Neuronal stem cell (in vitro differentiated cells): Measurements from ENCODE around the gene FCHSD1.
A peak's percentile ranks its signal among the peaks of the same experiment; 100 is the strongest.

ENCODE experiments used
- DNase-seq: peaks from one replicate; pipeline ENCODE4 v3.0.0-alpha.2; 2013; ENCODE audit warnings: low spot score
- H2AFZ ChIP-seq: one replicate; pipeline ENCODE4 v1.6.1; 2013; ENCODE audit warnings: mild to moderate bottlenecking, low read length, inconsistent platforms
- H2AK5ac ChIP-seq: 2 replicates; pipeline ENCODE4 v1.6.1; 2013; ENCODE audit warnings: low read depth, mild to moderate bottlenecking, inconsistent platforms, low read length, moderate library complexity, mixed read lengths
- H2BK120ac ChIP-seq: 2 replicates; pipeline ENCODE4 v1.6.1; 2013; ENCODE audit warnings: low read depth, mild to moderate bottlenecking, inconsistent platforms, low read length, moderate library complexity, mixed read lengths
- H2BK12ac ChIP-seq: one replicate; pipeline ENCODE4 v1.6.1; 2013; ENCODE audit warnings: low read length, inconsistent platforms
- H2BK15ac ChIP-seq: 2 replicates; pipeline ENCODE4 v1.6.1; 2013; ENCODE audit warnings: mild to moderate bottlenecking, low read length, inconsistent platforms, mixed read lengths
- H2BK5ac ChIP-seq: one replicate; pipeline ENCODE4 v1.6.1; 2013; ENCODE audit warnings: inconsistent platforms, mild to moderate bottlenecking, low read length, moderate library complexity
- H3K14ac ChIP-seq: one replicate; pipeline ENCODE4 v1.6.1; 2013; ENCODE audit warnings: low read length, inconsistent platforms
- H3K18ac ChIP-seq: 2 replicates; pipeline ENCODE4 v1.6.1; 2013; ENCODE audit warnings: low read length, inconsistent platforms
- H3K23ac ChIP-seq: 2 replicates; pipeline ENCODE4 v1.6.1; 2013; ENCODE audit warnings: low read depth, mild to moderate bottlenecking, mixed read lengths, low read length, inconsistent platforms; ENCODE audit not compliant: poor library complexity
- H3K27ac ChIP-seq: replicated peaks from 3 replicates; pipeline ENCODE4 v1.5.1; 2013; ENCODE audit warnings: low read length, inconsistent platforms
- H3K27me3 ChIP-seq, 3 experiments: 2 replicates each; pipeline ENCODE4 v1.6.1; 2013; ENCODE audit warnings: low read length in 3 of 3, mild to moderate bottlenecking in 2 of 3, inconsistent platforms in 1 of 3, low read depth in 1 of 3, mixed read lengths in 1 of 3, moderate library complexity in 1 of 3; ENCODE audit not compliant: control insufficient read depth in 3 of 3, insufficient read depth in 3 of 3
- H3K36me3 ChIP-seq, 2 donors: replicated peaks in 1 of 2; 2 replicates each; pipeline ENCODE4 v1.6.1; 2013; ENCODE audit warnings: low read length in 2 of 2; ENCODE audit not compliant: control insufficient read depth in 2 of 2, insufficient read depth in 2 of 2
- H3K4ac ChIP-seq: 2 replicates; pipeline ENCODE4 v1.6.1; 2013; ENCODE audit warnings: inconsistent platforms, mild to moderate bottlenecking, low read length, moderate library complexity
- H3K4me1 ChIP-seq, 2 donors: 1 replicate in 1 of 2; 2 replicates in 1 of 2; pipeline ENCODE4 v1.6.1; 2013; ENCODE audit warnings: low read length in 2 of 2, low read depth in 1 of 2; ENCODE audit not compliant: control insufficient read depth in 2 of 2, insufficient read depth in 1 of 2
- H3K4me2 ChIP-seq: one replicate; pipeline ENCODE4 v1.6.1; 2013; ENCODE audit warnings: mild to moderate bottlenecking, low read length, inconsistent platforms; ENCODE audit not compliant: insufficient read depth, poor library complexity, severe bottlenecking
- H3K4me3 ChIP-seq, 2 donors: 2 replicates each; pipeline ENCODE4 v1.5.1; 2013; ENCODE audit warnings: low read length in 2 of 2, mild to moderate bottlenecking in 2 of 2, inconsistent platforms in 1 of 2, moderate library complexity in 1 of 2
- H3K79me1 ChIP-seq: one replicate; pipeline ENCODE4 v1.6.1; 2013; ENCODE audit warnings: low read depth, mild to moderate bottlenecking, inconsistent platforms, low read length, moderate library complexity
- H3K9ac ChIP-seq: one replicate; pipeline ENCODE4 v1.6.1; 2013; ENCODE audit warnings: mild to moderate bottlenecking, low read depth, low read length, inconsistent platforms; ENCODE audit not compliant: poor library complexity
- H3K9me3 ChIP-seq, 2 donors: replicated peaks in 1 of 2; 2 replicates each; pipeline versions ENCODE3 to v1.6.1; 2013; ENCODE audit warnings: low read length in 2 of 2, mild to moderate bottlenecking in 2 of 2, inconsistent platforms in 1 of 2, low read depth in 1 of 2, mixed read lengths in 1 of 2, moderate library complexity in 1 of 2; ENCODE audit not compliant: control insufficient read depth in 2 of 2, insufficient read depth in 1 of 2
- H4K8ac ChIP-seq: one replicate; pipeline ENCODE4 v1.6.1; 2013; ENCODE audit warnings: low read depth, mild to moderate bottlenecking, inconsistent platforms, low read length, moderate library complexity
- H4K91ac ChIP-seq: one replicate; pipeline ENCODE4 v1.6.1; 2013; ENCODE audit warnings: low read length, low read depth, mild to moderate bottlenecking, inconsistent platforms; ENCODE audit not compliant: poor library complexity
- WGBS, 2 donors: extraction: QIAGEN DNeasy Blood & Tissue Kit; methylation state at CpG; one replicate each; pipeline ENCODE4 v1.1.7; 2013; ENCODE audit warnings: missing lambda C conversion rate in 2 of 2, mixed read lengths in 1 of 2; ENCODE audit not compliant: insufficient read length in 2 of 2, insufficient replicate concordance in 1 of 2; ENCODE audit errors: extremely low coverage in 2 of 2; 5-methylcytosine and 5-hydroxymethylcytosine counted together

FCHSD1 gene

GRCh38 chr5:141694479-141694878, 43.3 kb upstream of the FCHSD1 start:
- Histone ChIP-seq H3K9ac (no peak overlapping the region), H3K27me3 (peaks cover 0 to 50% (median 0%) of the 10 kb centered on the region in 3 experiments), H3K9me3 (no peaks in the 10 kb centered on the region), H3K36me3 (no peaks in the 10 kb centered on the region), H3K27ac (no peak overlapping the region), H2BK12ac (no peak overlapping the region), H4K8ac (no peak overlapping the region), H3K18ac (no peak overlapping the region), H2BK120ac (no peak overlapping the region), H2BK15ac (no peak overlapping the region), H3K4me1 (peaks cover 11% of the 10 kb centered on the region in 2 donors), H3K4me3 (no peak overlapping the region), H3K14ac (no peak overlapping the region), H2AK5ac (no peak overlapping the region), H4K91ac (no peak overlapping the region), H3K4me2 (no peak overlapping the region), H2BK5ac (no peak overlapping the region), H3K23ac (no peak overlapping the region), H3K79me1 (no peaks in the 10 kb centered on the region), H2AFZ (no peak overlapping the region), H3K4ac (no peak overlapping the region)
- WGBS, 2 donors = no CpG with 5 or more reads among the region's 5 CpGs
- DNase-seq = no peak

- Histone ChIP-seq H4K8ac (no peak overlapping the region), H4K91ac (no peak overlapping the region), H2BK12ac (no peak overlapping the region), H3K4me1 (peaks cover 11 to 17% of the 10 kb centered on the region in 2 donors), H3K79me1 (no peaks in the 10 kb centered on the region), H2BK15ac (no peak overlapping the region), H3K9me3 (no peaks in the 10 kb centered on the region), H3K27me3 (peaks cover 0 to 41% (median 0%) of the 10 kb centered on the region in 3 experiments), H3K14ac (no peak overlapping the region), H3K4me2 (no peak overlapping the region), H3K23ac (no peak overlapping the region), H3K36me3 (no peaks in the 10 kb centered on the region), H2BK5ac (no peak overlapping the region), H3K4me3 (no peak overlapping the region), H3K9ac (no peak overlapping the region), H3K27ac (no peak overlapping the region), H3K4ac (no peak overlapping the region), H2AFZ (peak overlapping the region; percentile 50), H2AK5ac (no peak overlapping the region), H3K18ac (no peak overlapping the region), H2BK120ac (no peak overlapping the region)
- no peak for DNase-seq
- WGBS, 2 donors = no CpG with 5 or more reads among the region's 25 CpGs
Observed at GRCh38 chr5:141692919-141693725, 41.9 kb upstream of the FCHSD1 start.

- no peak overlapping the region for H3K14ac ChIP-seq
- H2BK5ac ChIP-seq = no peak overlapping the region
- no peak overlapping the region for H2BK12ac ChIP-seq
- no peak overlapping the region for H3K27ac ChIP-seq
- no peak overlapping the region for H3K23ac ChIP-seq
- no peak overlapping the region for H3K4ac ChIP-seq
- no peaks in the 10 kb centered on the region for H3K79me1 ChIP-seq
- H2AFZ ChIP-seq = peak overlapping the region; percentile 84
- H3K9me3 ChIP-seq = no peaks in the 10 kb centered on the region
- peaks cover 0 to 35% (median 0%) of the 10 kb centered on the region in 3 experiments for H3K27me3 ChIP-seq
- H4K8ac ChIP-seq = no peak overlapping the region
- H2BK15ac ChIP-seq = no peak overlapping the region
- H3K36me3 ChIP-seq = no peaks in the 10 kb centered on the region
- peak overlapping the region; percentile 41 to 66 for H3K4me3 ChIP-seq
- H2BK120ac ChIP-seq = no peak overlapping the region
- peaks cover 16 to 21% of the 10 kb centered on the region in 2 donors for H3K4me1 ChIP-seq
- H4K91ac ChIP-seq = no peak overlapping the region
- peak overlapping the region; percentile 82 for H3K4me2 ChIP-seq
- no peak overlapping the region for H3K9ac ChIP-seq
- WGBS, 2 donors = no CpG with 5 or more reads among the region's 5 CpGs
- DNase-seq = no peak
- H2AK5ac ChIP-seq = no peak overlapping the region
- no peak overlapping the region for H3K18ac ChIP-seq
Observed at GRCh38 chr5:141692533-141692888, 41.3 kb upstream of the FCHSD1 start.

GRCh38 chr5:141691867-141692532, 40.8 kb upstream of the FCHSD1 start:
- Histone ChIP-seq H3K9me3 (no peaks in the 10 kb centered on the region), H3K27me3 (peaks cover 0 to 30% (median 0%) of the 10 kb centered on the region in 3 experiments), H4K8ac (no peak overlapping the region), H3K4me2 (peak overlapping the region; percentile 82), H3K4ac (no peak overlapping the region), H2BK12ac (no peak overlapping the region), H2BK120ac (no peak overlapping the region), H3K4me1 (peaks cover 21 to 24% of the 10 kb centered on the region in 2 donors), H2AK5ac (no peak overlapping the region), H3K18ac (no peak overlapping the region), H3K9ac (no peak overlapping the region), H2AFZ (peak overlapping the region; percentile 84), H2BK5ac (no peak overlapping the region), H3K36me3 (no peaks in the 10 kb centered on the region), H3K23ac (no peak overlapping the region), H2BK15ac (no peak overlapping the region), H3K27ac (no peak overlapping the region), H4K91ac (no peak overlapping the region), H3K4me3 (peak overlapping the region; percentile 41 to 66), H3K79me1 (no peaks in the 10 kb centered on the region), H3K14ac (no peak overlapping the region)
- peak; percentile 85 for DNase-seq
- whole genome bisulfite sequencing, 2 donors = no CpG with 5 or more reads among the region's 30 CpGs
